ENCODE data around the gene CXorf58. TPM values are rescaled to one million over a fixed set of nuclear protein-coding genes. Genes with fewer than 3 reads are reported as not detected.

The CXorf58 gene
- total and polyA plus RNA-seq, 2 of the 13 experiments (the other 11 are each of a cell fraction or from before 2014, with no cell fraction given), result not detected

GRCh38 chrX:23952391-23952790 is 44.6 kb downstream of the CXorf58 start:
- in situ Hi-C loops (cut with HindIII; ENCODE audit: extremely low pct_ligation_motif_present, low pct_unique_long_range_greater_than_20kb), result no loop called here
- no TSS peak for BruUV-seq (replicated peaks)
- CTCF ChIA-PET (ENCODE audit: low intra/inter-chr PET ratio, low total read pairs), result no interaction called here
- POLR2A ChIA-PET, result no interaction called here
- DNase-seq (ENCODE audit: low spot score), result no peak
- Histone ChIP-seq H4K20me1 (ENCODE audit: insufficient read depth, low read length) (no peaks in the 10 kb centered on the region), H3K36me3 (replicated peaks in 1 of 2; ENCODE audit: control insufficient read depth in 1 of 2, insufficient read depth in 2 of 2, low read length in 2 of 2) (no peaks in the 10 kb centered on the region), H3K4me1 (ENCODE audit: insufficient read depth, low read length) (no peaks in the 10 kb centered on the region), H3K9ac (ENCODE audit: insufficient read depth, low read depth, low read length) (no peak overlapping the region), H3K4me2 (ENCODE audit: low read depth, low read length) (no peak overlapping the region), H3K9me3 (ENCODE audit: low read length) (no peaks in the 10 kb centered on the region), H2AFZ (ENCODE audit: low read length) (no peak overlapping the region), H3K27ac (ENCODE audit: extremely low read length, insufficient read depth, low read length) (no peak overlapping the region), H3K4me3 (replicated peaks in 1 of 3; ENCODE audit: insufficient read depth in 1 of 3, low read depth in 2 of 3, low read length in 3 of 3) (no peak overlapping the region), H3K27me3 (ENCODE audit: control insufficient read depth in 1 of 2, insufficient read depth in 2 of 2, low read length in 2 of 2) (no peaks in the 10 kb centered on the region), H3K79me2 (ENCODE audit: insufficient read depth, low read length) (no peaks in the 10 kb centered on the region)
- FAIRE-seq, result no peak
- no peak for ATAC-seq
- intact Hi-C loops (cut with micrococcal nuclease; ENCODE audit: unreplicated experiment), result no loop called here
- WGBS (ENCODE audit: low lambda C conversion rate), result 33% methylated on average over 3 of the region's 3 CpGs
- TF ChIP-seq RORA (CRISPR knock-in tag; IDR thresholded peaks at IDR 0.05) (no peak), DR1 (CRISPR knock-in tag; IDR thresholded peaks at IDR 0.05) (no peak), ZNF431 (CRISPR knock-in tag; IDR thresholded peaks at IDR 0.05; ENCODE audit: borderline replicate concordance, low read depth) (no peak), MLXIP (CRISPR knock-in tag; IDR thresholded peaks at IDR 0.05; ENCODE audit: borderline replicate concordance) (no peak), SMAD1 (CRISPR knock-in tag; IDR thresholded peaks at IDR 0.05; ENCODE audit: borderline replicate concordance, low read depth) (no peak), DNMT3B (CRISPR knock-in tag; conservative IDR thresholded peaks at IDR 0.05) (no peak)
- TF ChIP-seq, protein P1, sequence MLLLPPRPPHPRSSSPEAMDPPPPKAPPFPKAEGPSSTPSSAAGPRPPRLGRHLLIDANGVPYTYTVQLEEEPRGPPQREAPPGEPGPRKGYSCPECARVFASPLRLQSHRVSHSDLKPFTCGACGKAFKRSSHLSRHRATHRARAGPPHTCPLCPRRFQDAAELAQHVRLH (CRISPR knock-in tag; IDR thresholded peaks at IDR 0.05; ENCODE audit: borderline replicate concordance, low read depth), result no peak
- TF ChIP-seq, protein P2, sequence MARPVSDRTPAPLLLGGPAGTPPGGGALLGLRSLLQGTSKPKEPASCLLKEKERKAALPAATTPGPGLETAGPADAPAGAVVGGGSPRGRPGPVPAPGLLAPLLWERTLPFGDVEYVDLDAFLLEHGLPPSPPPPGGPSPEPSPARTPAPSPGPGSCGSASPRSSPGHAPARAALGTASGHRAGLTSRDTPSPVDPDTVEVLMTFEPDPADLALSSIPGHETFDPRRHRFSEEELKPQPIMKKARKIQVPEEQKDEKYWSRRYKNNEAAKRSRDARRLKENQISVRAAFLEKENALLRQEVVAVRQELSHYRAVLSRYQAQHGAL (CRISPR knock-in tag; IDR thresholded peaks at IDR 0.05; ENCODE audit: not compliant biosample characterization), result no peak
- TF ChIP-seq, protein P3, sequence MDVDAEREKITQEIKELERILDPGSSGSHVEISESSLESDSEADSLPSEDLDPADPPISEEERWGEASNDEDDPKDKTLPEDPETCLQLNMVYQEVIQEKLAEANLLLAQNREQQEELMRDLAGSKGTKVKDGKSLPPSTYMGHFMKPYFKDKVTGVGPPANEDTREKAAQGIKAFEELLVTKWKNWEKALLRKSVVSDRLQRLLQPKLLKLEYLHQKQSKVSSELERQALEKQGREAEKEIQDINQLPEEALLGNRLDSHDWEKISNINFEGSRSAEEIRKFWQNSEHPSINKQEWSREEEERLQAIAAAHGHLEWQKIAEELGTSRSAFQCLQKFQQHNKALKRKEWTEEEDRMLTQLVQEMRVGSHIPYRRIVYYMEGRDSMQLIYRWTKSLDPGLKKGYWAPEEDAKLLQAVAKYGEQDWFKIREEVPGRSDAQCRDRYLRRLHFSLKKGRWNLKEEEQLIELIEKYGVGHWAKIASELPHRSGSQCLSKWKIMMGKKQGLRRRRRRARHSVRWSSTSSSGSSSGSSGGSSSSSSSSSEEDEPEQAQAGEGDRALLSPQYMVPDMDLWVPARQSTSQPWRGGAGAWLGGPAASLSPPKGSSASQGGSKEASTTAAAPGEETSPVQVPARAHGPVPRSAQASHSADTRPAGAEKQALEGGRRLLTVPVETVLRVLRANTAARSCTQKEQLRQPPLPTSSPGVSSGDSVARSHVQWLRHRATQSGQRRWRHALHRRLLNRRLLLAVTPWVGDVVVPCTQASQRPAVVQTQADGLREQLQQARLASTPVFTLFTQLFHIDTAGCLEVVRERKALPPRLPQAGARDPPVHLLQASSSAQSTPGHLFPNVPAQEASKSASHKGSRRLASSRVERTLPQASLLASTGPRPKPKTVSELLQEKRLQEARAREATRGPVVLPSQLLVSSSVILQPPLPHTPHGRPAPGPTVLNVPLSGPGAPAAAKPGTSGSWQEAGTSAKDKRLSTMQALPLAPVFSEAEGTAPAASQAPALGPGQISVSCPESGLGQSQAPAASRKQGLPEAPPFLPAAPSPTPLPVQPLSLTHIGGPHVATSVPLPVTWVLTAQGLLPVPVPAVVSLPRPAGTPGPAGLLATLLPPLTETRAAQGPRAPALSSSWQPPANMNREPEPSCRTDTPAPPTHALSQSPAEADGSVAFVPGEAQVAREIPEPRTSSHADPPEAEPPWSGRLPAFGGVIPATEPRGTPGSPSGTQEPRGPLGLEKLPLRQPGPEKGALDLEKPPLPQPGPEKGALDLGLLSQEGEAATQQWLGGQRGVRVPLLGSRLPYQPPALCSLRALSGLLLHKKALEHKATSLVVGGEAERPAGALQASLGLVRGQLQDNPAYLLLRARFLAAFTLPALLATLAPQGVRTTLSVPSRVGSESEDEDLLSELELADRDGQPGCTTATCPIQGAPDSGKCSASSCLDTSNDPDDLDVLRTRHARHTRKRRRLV (CRISPR knock-in tag; IDR thresholded peaks at IDR 0.05), result no peak
- TF ChIP-seq, protein P4, sequence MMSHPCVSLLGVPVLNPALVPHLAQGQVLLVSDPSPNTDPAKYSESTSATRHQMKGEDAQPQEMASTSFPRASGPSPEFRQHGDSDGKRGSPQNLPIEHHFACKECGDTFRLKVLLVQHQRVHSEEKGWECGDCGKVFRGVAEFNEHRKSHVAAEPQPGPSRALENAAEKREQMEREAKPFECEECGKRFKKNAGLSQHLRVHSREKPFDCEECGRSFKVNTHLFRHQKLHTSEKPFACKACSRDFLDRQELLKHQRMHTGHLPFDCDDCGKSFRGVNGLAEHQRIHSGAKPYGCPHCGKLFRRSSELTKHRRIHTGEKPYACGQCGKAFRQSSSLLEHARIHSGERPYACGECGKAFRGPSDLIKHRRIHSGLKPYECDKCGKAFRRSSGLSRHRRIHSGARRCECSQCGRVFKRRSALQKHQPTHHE (CRISPR knock-in tag; IDR thresholded peaks at IDR 0.05; ENCODE audit: borderline replicate concordance), result no peak
